ENCODE results near the gene FMNL3.

Gene FMNL3

DNA sequence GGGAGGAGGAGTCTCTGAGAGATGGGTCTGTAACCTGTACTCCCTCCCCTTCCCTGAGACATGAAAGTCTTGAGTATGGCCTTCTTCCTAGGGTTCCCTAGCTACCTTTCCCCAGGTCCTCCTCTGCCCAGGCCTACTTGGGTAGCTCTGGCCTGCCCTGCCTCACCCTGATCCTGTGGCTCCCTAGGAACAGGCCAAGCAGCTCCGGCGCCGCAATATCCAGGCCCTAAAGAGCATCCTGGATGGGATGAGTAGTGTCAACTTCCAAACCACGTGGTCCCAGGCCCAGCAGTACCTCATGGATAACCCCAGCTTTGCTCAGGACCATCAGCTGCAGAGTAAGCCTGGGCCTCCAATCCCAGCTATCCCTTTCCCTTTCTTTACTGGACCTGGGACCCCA is 71.5 kb downstream of the FMNL3 start:
- Histone ChIP-seq H3K27me3 (replicated peaks; ENCODE audit: control insufficient read depth, insufficient read depth, low read length, poor library complexity, severe bottlenecking) (no peaks in the 10 kb centered on the region), H3K9me3 (ENCODE audit: control insufficient read depth, low read length) (no peaks in the 10 kb centered on the region), H3K4me3 (ENCODE audit: insufficient read depth, low read depth, low read length, poor library complexity, severe bottlenecking) (no peak overlapping the region), H3K4me1 (ENCODE audit: control insufficient read depth, insufficient read depth, low read length, poor library complexity, severe bottlenecking) (no peaks in the 10 kb centered on the region), H3K36me3 (ENCODE audit: control insufficient read depth, insufficient read depth, low read length) (no peaks in the 10 kb centered on the region), H3K27ac (ENCODE audit: insufficient read depth, low read length, poor library complexity, severe bottlenecking) (no peak overlapping the region)
- DNase-seq = no peak

DNA sequence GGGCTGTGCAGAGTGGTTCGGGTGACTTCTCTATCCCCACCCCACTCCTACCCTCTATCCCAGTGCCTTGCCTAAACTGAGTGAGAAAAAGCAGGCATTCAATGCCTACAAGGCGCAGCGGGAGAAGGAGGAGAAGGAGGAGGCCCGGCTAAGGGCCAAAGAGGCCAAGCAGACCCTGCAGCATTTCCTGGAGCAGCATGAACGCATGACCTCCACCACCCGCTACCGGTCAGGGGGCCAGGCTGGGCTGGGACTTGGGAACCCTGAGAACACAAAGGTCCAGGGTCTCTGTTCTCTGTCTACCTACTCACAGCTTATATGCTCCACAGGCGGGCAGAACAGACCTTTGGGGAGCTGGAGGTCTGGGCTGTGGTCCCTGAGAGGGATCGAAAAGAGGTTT is 72.2 kb downstream of the FMNL3 start:
- Histone ChIP-seq H3K27ac (ENCODE audit: insufficient read depth, low read length, poor library complexity, severe bottlenecking) (no peak overlapping the region), H3K4me1 (ENCODE audit: control insufficient read depth, insufficient read depth, low read length, poor library complexity, severe bottlenecking) (no peaks in the 10 kb centered on the region), H3K4me3 (ENCODE audit: insufficient read depth, low read depth, low read length, poor library complexity, severe bottlenecking) (no peak overlapping the region), H3K36me3 (ENCODE audit: control insufficient read depth, insufficient read depth, low read length) (no peaks in the 10 kb centered on the region), H3K27me3 (replicated peaks; ENCODE audit: control insufficient read depth, insufficient read depth, low read length, poor library complexity, severe bottlenecking) (no peaks in the 10 kb centered on the region), H3K9me3 (ENCODE audit: control insufficient read depth, low read length) (no peaks in the 10 kb centered on the region)
- DNase-seq = no peak

DNA sequence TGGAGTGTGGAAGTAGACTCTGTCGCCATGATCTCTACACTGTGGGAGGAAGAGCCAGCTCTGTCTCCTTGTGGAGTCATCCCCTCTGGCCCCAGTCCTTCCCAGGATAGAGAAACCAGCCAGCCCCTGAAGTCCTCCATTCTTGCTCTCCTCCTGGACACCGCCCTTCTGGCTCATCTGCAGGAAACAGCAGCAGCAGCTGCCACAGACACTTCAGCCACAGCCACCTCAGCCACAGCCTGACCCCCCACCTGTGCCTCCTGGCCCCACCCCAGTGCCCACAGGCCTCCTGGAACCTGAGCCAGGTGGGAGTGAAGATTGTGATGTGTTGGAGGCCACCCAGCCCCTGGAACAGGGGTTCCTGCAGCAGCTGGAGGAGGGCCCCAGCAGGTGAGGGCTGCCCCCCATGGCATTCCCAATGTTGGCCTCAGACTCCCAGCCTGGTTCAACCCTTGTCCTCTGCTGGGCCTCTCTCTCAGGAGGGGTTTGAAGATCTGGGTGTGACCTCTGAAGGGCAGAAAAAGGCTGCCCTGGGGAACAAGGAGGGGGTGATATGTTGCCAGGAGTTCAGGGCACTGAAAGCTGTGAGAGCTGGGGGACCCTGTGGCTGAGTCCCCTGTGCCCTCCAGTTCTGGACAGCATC is 73.4 kb downstream of the FMNL3 start:
- no peak for DNase-seq
- Histone ChIP-seq H3K9me3 (ENCODE audit: control insufficient read depth, low read length) (no peaks in the 10 kb centered on the region), H3K4me1 (ENCODE audit: control insufficient read depth, insufficient read depth, low read length, poor library complexity, severe bottlenecking) (no peaks in the 10 kb centered on the region), H3K4me3 (ENCODE audit: insufficient read depth, low read depth, low read length, poor library complexity, severe bottlenecking) (no peak overlapping the region), H3K27me3 (replicated peaks; ENCODE audit: control insufficient read depth, insufficient read depth, low read length, poor library complexity, severe bottlenecking) (no peaks in the 10 kb centered on the region), H3K36me3 (ENCODE audit: control insufficient read depth, insufficient read depth, low read length) (no peaks in the 10 kb centered on the region), H3K27ac (ENCODE audit: insufficient read depth, low read length, poor library complexity, severe bottlenecking) (no peak overlapping the region)

DNA sequence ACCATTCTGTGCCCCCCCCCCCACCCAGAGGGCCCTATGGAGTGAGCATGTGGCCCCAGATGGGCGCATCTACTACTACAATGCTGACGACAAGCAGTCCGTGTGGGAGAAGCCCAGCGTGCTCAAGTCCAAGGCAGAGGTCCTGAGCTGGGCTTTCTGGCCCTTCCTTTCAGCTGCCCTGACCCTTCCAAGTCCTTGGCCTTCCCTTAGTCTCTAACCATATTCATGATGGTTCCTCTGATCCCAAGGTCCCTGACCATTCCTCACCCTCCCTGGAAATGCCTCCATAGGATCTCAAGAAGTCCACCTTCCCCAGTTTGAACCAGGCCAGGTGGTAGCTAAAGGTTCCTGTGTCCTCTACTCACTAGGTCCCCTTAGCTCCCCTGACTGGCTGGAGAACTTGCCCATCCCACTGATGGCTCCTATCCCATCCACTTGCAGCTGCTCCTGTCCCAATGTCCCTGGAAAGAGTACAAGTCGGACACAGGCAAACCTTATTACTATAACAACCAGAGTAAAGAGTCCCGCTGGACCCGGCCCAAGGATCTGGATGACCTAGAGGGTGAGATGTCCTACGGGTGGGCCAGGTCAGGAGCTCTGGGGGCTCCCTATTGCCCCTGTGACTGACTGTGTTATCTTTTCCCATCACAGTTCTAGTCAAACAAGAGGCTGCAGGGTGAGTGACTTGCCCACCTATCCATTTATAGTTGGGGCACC is 74.1 kb downstream of the FMNL3 start:
- no peaks in the 10 kb centered on the region for H3K36me3 ChIP-seq (ENCODE audit: control insufficient read depth, insufficient read depth, low read length)
- no peak for DNase-seq
- no peaks in the 10 kb centered on the region for H3K27me3 ChIP-seq (replicated peaks; ENCODE audit: control insufficient read depth, insufficient read depth, low read length, poor library complexity, severe bottlenecking)
- no peaks in the 10 kb centered on the region for H3K9me3 ChIP-seq (ENCODE audit: control insufficient read depth, low read length)
- no peak overlapping the region for H3K4me3 ChIP-seq (ENCODE audit: insufficient read depth, low read depth, low read length, poor library complexity, severe bottlenecking)
- H3K27ac ChIP-seq (ENCODE audit: insufficient read depth, low read length, poor library complexity, severe bottlenecking) = no peak overlapping the region
- no peaks in the 10 kb centered on the region for H3K4me1 ChIP-seq (ENCODE audit: control insufficient read depth, insufficient read depth, low read length, poor library complexity, severe bottlenecking)

DNA sequence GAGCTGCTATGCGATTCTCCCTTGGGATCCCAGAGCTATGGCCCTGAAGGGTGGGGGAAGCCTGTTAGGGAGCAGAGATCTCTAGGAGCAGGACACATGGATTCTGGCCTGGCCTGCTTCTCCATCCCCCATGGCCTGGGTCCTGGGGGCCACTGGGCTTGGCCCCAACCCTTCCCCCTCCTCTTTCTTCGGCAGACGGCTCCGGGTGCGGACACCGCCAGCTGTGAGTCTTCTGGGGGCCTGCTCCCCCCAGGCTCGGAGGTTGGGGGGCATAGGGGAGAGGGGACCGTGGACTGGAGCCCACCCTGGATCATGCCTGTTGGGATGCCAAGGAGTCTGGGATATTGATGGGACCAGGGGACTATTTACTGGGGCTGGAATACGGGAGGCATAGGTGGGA is 74.8 kb downstream of the FMNL3 start:
- no peaks in the 10 kb centered on the region for H3K27me3 ChIP-seq (replicated peaks; ENCODE audit: control insufficient read depth, insufficient read depth, low read length, poor library complexity, severe bottlenecking)
- no peak overlapping the region for H3K4me3 ChIP-seq (ENCODE audit: insufficient read depth, low read depth, low read length, poor library complexity, severe bottlenecking)
- H3K9me3 ChIP-seq (ENCODE audit: control insufficient read depth, low read length) = no peaks in the 10 kb centered on the region
- DNase-seq = no peak
- H3K36me3 ChIP-seq (ENCODE audit: control insufficient read depth, insufficient read depth, low read length) = no peaks in the 10 kb centered on the region
- no peaks in the 10 kb centered on the region for H3K4me1 ChIP-seq (ENCODE audit: control insufficient read depth, insufficient read depth, low read length, poor library complexity, severe bottlenecking)
- no peak overlapping the region for H3K27ac ChIP-seq (ENCODE audit: insufficient read depth, low read length, poor library complexity, severe bottlenecking)

DNA sequence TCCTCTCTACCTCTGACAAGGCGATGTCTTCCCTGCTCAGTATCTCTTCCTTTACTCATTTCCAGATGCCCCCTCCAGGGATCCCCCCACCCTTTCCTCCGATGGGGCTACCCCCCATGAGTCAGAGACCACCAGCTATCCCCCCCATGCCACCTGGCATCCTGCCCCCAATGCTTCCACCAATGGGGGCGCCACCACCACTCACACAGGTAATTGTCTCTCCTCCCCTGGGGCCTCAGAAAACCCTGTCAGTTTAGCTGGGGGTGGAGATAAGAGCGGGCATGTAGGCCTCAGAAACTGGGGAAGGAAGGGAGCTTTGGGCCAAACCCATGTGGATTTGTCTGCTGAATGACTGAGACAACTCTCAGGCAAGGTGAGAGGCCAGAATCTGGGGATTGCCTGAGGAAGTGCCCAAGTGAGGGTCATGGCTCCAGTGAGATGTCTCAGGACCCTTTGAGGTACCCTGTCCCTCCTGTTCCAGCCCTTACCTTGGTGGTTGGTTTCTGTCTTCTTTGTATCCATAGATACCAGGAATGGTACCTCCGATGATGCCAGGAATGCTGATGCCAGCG is 75.8 kb downstream of the FMNL3 start:
- DNase-seq = no peak
- Histone ChIP-seq H3K36me3 (ENCODE audit: control insufficient read depth, insufficient read depth, low read length) (no peaks in the 10 kb centered on the region), H3K27me3 (replicated peaks; ENCODE audit: control insufficient read depth, insufficient read depth, low read length, poor library complexity, severe bottlenecking) (no peaks in the 10 kb centered on the region), H3K27ac (ENCODE audit: insufficient read depth, low read length, poor library complexity, severe bottlenecking) (no peak overlapping the region), H3K4me3 (ENCODE audit: insufficient read depth, low read depth, low read length, poor library complexity, severe bottlenecking) (no peak overlapping the region), H3K9me3 (ENCODE audit: control insufficient read depth, low read length) (no peaks in the 10 kb centered on the region), H3K4me1 (ENCODE audit: control insufficient read depth, insufficient read depth, low read length, poor library complexity, severe bottlenecking) (no peaks in the 10 kb centered on the region)

DNA sequence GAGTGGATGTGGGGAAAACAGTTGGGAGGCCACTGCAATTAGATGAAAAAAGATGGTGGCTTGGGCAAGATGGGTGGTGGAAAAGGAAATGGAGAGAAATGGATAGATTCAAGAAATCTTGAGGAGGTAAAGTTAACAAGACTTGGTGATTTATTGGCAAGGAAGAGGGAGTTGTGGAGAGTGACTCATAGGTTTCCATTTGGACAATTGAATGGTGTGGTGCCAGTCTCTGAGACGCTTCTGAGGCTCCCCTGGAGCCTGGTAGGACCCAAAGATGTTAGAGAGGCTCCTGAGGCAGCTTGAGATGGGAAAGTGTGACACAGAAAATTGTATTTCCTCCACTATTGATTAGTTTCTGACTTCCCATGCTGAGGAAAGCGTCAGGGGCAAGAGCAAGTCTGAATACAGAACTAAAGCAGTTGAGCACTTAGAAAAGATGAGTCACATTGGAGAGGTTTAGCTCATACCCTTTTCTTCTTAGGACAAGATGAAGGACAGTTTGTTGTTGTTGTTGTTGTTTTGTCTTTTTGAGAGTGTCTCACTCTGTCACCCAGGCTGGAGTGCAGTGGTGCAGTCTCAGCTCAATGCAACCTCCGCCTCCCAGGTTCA is 79.3 kb downstream of the FMNL3 start:
- peaks cover 1% of the 10 kb centered on the region for H3K4me1 ChIP-seq (ENCODE audit: control insufficient read depth, insufficient read depth, low read length, poor library complexity, severe bottlenecking)
- no peak overlapping the region for H3K4me3 ChIP-seq (ENCODE audit: insufficient read depth, low read depth, low read length, poor library complexity, severe bottlenecking)
- DNase-seq = no peak
- H3K27me3 ChIP-seq (replicated peaks; ENCODE audit: control insufficient read depth, insufficient read depth, low read length, poor library complexity, severe bottlenecking) = no peaks in the 10 kb centered on the region
- no peaks in the 10 kb centered on the region for H3K9me3 ChIP-seq (ENCODE audit: control insufficient read depth, low read length)
- no peaks in the 10 kb centered on the region for H3K36me3 ChIP-seq (ENCODE audit: control insufficient read depth, insufficient read depth, low read length)
- H3K27ac ChIP-seq (ENCODE audit: insufficient read depth, low read length, poor library complexity, severe bottlenecking) = no peak overlapping the region

DNA sequence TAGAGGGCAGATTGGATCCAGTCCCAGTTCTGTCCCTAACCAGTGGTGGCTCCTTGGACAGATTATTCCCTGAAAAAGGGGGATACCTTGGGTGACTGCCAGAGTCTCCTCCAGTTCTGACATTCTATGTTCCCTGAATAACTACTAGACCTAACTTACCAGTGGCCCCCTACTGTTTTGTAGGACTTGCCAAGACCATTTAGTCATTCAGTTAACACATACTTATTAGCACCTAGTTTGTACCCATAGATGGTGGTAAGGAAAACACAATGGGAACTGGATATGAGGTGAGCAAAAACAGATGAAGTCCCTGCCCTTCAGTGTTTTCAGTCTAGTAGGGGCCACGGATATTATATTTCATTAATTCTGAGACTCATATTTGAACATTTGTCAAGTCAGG is 80.4 kb downstream of the FMNL3 start:
- no peak for DNase-seq
- Histone ChIP-seq H3K27me3 (replicated peaks; ENCODE audit: control insufficient read depth, insufficient read depth, low read length, poor library complexity, severe bottlenecking) (no peaks in the 10 kb centered on the region), H3K27ac (ENCODE audit: insufficient read depth, low read length, poor library complexity, severe bottlenecking) (no peak overlapping the region), H3K4me1 (ENCODE audit: control insufficient read depth, insufficient read depth, low read length, poor library complexity, severe bottlenecking) (peaks cover 11% of the 10 kb centered on the region), H3K9me3 (ENCODE audit: control insufficient read depth, low read length) (no peaks in the 10 kb centered on the region), H3K36me3 (ENCODE audit: control insufficient read depth, insufficient read depth, low read length) (no peaks in the 10 kb centered on the region), H3K4me3 (ENCODE audit: insufficient read depth, low read depth, low read length, poor library complexity, severe bottlenecking) (no peak overlapping the region)

DNA sequence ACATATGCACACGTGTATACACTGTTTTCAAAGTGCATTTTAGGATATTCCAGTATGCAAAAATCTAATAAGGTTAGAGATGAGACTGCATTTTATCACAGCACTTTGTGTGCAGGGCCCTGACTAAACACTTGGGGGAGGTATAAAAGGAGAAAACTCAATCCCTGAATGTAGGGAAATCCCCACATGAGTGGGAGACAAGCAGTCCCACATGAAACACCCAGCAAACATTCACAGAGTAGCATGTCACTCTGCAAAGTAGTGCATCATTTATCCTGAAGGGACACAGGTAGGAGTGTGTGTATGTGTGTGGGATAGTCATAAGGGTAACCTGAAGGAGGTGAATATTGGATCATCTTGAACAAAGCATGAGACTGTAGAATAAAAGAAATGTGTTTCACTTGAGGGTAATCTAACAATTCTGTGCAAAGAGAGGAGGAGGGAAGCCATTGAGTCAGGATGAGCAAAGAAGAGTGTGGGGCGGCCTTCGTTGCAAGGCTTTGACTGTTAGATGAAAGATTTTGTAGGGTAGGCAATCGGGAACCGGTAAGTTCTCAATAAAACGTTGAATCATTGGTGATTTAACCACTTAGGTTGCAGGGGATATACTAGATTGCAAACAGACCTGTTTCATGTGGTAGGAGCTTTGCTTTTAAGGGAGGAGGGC is 80.9 kb downstream of the FMNL3 start:
- Histone ChIP-seq H3K27ac (ENCODE audit: insufficient read depth, low read length, poor library complexity, severe bottlenecking) (no peak overlapping the region), H3K4me3 (ENCODE audit: insufficient read depth, low read depth, low read length, poor library complexity, severe bottlenecking) (no peak overlapping the region), H3K4me1 (ENCODE audit: control insufficient read depth, insufficient read depth, low read length, poor library complexity, severe bottlenecking) (peaks cover 16% of the 10 kb centered on the region), H3K9me3 (ENCODE audit: control insufficient read depth, low read length) (no peaks in the 10 kb centered on the region), H3K36me3 (ENCODE audit: control insufficient read depth, insufficient read depth, low read length) (no peaks in the 10 kb centered on the region), H3K27me3 (replicated peaks; ENCODE audit: control insufficient read depth, insufficient read depth, low read length, poor library complexity, severe bottlenecking) (no peaks in the 10 kb centered on the region)
- DNase-seq = no peak
